ENCODE measurements around the gene CHCHD6.

- TF ChIP-seq CTCF (IDR thresholded peaks at IDR 0.05 in 2 of 3, conservative IDR thresholded peaks at IDR 0.05 in 1 of 3; ENCODE audit: borderline replicate concordance in 1 of 3, insufficient read depth in 1 of 3, low read depth in 2 of 3, low read length in 2 of 3) (no peak), POLR2AphosphoS5 (IDR thresholded peaks at IDR 0.05; ENCODE audit: low read depth, low read length) (no peak), CEBPB (IDR thresholded peaks at IDR 0.05; ENCODE audit: low read depth) (no peak), REST (IDR thresholded peaks at IDR 0.05; ENCODE audit: low read depth) (no peak), ZNF274 (IDR thresholded peaks at IDR 0.05; ENCODE audit: low read depth, low read length) (no peak), SRF (IDR thresholded peaks at IDR 0.05; ENCODE audit: low read depth) (no peak)
Observed at GRCh38 chr3:126672340-126672739, 31.7 kb upstream of the CHCHD6 start.

Data from HCT116 (cell line).